M059J (cell line): ENCODE data around the gene GAK. TPM values are rescaled to one million over a fixed set of nuclear protein-coding genes. Genes with fewer than 3 reads are reported as not detected.

ENCODE experiments used
- DNase-seq: peaks from one replicate; pipeline ENCODE4 v3.0.0-alpha.2; 2012; ENCODE audit warnings: low read depth
- total RNA-seq: library from RNA; depleted of rRNA; stranded (reverse); fragments of >200 nt; shearing (Covaris generic); gene quantifications from 2 replicates; pipeline ENCODE4 v1.2.3, GENCODE V29; 2014

The GAK gene
- total RNA-seq, 1 experiment from 2014 or later, result 67.5 TPM

DNA sequence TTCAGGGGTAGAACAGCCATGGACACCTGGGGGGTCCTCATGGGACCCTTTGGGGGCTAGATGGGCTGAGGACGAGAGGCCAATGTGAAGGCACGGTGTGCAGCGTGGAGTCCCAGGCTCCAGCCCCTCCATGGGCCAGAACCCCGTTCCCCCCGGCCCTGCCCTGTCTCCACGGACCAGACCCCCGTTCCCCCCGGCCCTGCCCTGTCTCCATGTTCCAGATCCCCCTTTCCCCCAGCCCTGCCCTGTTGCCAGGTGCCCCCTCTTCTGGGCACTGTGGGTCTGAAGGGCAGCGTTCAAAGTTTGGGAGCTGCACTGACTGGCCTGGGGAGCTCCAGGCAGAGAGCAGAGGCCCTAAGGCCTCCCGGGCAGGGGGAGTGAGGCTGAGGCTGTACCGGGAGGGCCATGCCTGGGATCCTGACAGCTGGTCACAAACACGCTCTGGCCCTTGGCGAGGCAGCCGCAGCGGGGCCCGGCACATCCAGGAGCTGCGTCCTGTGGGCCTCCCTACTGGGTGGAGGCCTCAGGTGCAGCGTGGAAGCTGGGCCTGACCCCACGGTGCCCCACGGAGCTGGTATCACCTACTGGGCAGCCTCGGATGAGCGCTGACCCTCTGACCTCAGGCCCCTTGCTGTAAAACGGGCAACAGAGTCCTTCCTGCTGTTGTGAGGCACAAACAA lies 32.4 kb upstream of the GAK start:
- no peak for DNase-seq

DNA sequence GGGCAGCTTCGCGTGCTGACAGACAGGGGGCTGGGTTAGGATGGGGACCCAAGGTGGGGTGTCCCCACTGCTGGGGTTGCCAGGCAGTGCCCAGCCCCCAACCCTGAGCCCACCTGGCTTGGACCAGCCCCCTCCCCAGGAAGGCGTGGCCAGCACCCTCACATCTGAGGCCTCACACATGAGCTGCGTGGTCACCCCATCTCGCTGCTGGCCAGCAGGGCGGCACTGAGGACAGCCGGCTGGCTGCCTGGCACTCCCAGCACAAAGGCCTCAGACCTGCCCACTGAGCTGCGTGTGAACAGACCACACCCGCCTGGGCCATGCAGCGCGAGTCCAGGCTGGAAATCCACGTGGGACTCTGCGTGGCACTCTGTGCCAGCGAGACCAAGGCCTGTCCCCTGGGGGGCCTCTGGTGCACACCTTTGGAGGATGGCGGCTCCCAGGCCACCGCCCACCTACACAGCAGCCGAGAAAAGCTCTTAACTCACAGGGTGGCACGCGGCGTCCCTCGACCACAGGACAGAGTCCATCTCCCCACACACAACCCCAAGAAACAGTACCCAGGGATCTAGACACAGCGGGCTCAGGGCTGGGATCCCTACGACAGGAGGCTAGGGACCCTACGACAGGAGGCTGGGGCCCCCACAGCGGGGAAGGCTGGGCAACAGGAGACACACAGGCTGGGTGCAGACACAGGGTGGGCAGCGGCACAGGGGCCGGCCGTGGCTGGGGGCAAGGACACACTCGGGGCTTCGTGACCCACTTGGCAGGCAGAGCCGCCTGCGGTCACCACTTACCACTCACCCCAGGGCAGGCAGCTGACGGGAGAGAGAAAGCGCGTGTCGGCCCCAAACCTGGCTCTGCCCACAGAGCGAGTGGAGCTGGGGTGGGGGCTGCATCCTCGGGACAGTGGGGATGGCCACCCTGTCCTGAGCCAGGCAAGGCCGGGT lies 31.4 kb upstream of the GAK start:
- DNase-seq, result no peak

DNA sequence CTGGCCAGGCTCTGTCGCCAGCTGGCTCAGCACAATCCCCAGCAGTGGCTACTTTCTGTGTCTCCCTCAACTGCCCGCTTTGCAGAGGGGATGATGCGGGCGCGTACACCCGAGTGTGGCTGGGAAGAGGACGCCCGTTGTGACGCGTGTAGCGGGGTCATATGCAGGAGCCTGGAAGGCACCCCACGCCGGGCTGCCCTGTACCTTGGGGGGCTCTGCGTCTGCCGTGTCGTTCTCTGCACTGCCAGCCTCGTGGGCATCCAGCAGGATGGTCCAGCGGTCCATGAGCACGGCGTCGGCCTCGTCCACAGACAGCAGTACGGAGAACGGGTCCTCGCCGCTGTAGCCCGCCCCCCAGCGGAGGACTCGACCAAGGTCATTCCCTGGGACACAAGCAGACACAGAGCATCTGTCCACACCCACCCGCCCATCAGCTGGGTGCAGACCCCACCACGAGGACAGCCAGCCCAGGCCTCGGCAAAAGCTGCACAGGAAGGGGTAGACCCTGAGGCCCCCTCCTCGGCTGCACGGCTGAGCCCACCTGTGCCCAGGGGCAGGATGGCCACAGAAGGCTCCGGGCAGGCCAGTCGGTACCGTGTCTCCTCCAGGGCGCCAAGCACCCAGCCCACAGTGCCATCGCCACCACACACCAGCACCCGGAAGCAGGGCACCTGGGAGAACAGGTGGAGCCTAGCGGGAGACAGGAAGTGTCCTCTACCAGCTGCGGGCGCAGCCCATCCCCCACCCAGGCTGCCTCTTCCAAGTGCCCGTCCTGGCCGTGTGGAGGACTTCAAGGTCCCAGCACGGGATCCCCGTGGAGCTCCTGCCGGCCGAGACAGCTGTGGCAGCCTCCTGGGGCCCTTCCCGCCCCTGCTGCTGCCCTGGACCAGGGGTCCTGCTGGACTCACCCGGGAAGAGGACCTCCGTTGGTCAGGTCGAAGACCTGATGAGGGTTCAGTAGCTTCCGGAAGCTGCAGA lies 30.4 kb upstream of the GAK start:
- DNase-seq, result no peak

GRCh38 chr4:961351-962230 lies 29.5 kb upstream of the GAK start:
- no peak for DNase-seq

- DNase-seq, result no peak
These were observed 28.7 kb upstream of the GAK start for GRCh38 chr4:960636-961350.

DNA sequence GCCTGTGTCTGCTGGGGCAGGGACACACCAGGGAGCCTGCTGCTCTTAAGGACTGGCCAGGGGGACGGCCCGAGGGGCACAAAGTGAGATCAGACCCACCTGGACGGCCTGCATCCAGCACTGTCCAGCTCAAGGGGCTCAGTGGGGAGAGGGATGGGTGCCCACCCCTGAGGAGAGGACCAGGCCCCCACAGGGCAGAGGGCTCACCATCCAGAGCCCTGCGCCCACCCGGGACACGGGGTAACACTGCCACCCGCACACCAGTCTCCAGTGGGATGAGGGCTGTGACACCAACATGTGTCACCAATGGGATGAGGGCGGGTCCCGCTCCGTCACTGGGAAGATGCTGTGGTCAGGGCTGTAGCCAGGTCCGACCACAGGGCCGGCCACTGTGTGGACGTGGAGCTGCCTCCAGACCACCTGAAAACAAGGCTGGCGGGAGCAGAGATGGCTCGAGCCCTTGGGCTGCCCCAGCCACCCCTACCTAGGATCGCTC lies 28.1 kb upstream of the GAK start:
- DNase-seq, result no peak

GRCh38 chr4:959338-960139 lies 27.4 kb upstream of the GAK start:
- no peak for DNase-seq

DNA sequence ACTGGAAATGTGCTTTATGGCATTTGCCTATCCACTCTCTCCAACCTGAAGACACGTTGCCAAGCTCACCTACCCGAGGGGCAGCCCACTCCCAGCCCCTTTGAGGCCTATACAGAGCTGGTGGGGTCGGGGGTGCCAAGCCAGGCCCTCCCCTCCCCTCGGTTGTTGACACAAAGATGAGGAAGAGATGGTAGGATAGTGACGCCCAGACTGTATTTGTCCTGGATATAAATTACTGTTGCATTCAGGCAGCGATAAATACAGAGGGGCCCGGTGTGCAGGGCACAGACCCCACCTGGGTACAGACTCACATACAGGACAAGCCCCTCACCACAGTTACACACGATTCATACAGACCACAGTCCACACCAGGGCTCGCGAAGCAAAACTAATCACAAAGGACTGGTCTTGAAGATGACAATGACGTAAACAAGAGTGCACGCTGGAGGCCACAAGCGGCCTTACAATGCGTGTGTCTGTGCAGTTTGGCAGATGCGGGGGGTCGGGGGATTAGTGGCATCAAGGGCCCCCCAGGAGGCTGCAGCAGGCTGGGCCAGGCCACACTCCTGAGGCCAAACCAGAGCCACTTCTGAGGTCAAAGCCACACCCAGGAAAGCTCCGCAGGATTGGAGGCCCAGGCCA lies 26.7 kb upstream of the GAK start:
- no peak for DNase-seq

DNA sequence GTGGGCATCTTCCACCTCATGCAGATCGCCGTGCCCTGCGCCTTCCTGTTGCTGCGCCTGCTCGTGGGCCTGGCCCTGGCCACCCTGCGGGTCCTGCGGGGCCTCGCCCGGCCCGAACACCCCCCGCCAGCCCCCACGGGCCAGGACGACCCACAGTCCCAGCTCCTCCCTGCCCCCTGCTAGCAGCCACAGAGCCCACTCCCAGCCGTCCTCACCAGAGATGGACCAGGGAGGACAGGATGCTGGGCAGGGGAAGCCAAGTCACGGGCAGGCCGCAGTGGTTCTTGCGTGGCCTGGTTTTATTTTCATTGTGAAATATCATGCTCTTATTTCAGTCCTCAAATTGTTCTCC lies 26.2 kb upstream of the GAK start:
- DNase-seq, result no peak

- DNase-seq, result no peak
These were observed 25.6 kb upstream of the GAK start for GRCh38 chr4:957581-958313.

- DNase-seq, result no peak
These were observed 25.1 kb upstream of the GAK start for GRCh38 chr4:957231-957580.

DNA sequence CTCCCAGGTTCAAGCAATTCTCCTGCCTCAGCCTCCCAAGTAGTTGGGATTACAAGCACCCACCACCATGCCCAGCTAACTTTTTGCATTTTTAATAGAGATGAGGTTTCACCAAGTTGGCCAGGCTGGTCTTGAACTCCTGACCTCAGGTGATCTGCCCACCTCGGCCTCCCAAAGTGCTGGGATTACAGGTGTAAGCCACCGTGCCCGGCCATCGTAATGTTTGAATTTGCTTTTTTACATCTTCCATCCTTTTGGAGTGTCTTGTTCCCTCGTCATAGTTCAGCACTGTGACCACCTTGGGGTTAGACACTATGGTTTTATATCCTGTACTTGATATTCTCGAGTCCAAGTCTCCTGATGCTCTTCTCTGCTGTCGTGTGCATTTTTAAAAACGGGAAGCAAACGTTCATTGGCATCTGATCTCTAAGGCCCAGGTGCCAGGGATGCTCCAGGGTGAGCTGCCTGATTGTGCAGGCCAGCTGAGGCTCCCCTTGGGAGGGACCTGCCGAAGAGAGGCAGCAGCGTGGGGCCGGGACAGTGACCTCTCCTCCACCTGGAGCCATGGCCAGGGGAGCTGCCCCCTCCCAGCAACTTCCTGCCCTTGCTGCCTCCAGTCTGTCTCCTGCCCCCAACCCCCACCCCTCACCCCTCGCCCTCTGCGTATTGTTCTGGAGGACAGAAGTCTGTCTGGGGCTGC lies 24.6 kb upstream of the GAK start:
- DNase-seq, result no peak

DNA sequence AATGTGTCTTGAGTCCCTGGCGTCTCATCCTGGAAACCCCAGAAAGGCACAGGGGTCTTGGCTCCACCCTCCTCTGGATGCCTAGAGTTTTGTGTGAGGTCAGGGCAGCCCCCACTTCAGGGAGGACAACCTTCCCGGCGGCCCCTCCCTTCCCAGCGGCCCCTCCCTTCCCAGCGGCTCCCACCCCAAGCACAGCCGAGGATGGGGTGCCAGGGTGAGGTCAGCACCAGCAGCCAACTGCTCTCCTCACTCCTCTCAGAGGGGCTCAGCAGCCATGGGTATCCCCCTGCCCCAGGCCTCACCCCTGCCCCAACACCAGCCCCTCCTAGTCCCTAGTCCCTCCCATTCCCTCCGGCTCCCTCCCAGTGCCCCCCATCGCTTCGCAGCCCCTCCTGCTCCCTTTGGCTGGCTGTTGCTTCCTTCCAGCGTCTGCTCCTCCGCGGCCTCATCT lies 23.8 kb upstream of the GAK start:
- DNase-seq, result no peak

GRCh38 chr4:955161-955921 lies 23.2 kb upstream of the GAK start:
- no peak for DNase-seq

DNA sequence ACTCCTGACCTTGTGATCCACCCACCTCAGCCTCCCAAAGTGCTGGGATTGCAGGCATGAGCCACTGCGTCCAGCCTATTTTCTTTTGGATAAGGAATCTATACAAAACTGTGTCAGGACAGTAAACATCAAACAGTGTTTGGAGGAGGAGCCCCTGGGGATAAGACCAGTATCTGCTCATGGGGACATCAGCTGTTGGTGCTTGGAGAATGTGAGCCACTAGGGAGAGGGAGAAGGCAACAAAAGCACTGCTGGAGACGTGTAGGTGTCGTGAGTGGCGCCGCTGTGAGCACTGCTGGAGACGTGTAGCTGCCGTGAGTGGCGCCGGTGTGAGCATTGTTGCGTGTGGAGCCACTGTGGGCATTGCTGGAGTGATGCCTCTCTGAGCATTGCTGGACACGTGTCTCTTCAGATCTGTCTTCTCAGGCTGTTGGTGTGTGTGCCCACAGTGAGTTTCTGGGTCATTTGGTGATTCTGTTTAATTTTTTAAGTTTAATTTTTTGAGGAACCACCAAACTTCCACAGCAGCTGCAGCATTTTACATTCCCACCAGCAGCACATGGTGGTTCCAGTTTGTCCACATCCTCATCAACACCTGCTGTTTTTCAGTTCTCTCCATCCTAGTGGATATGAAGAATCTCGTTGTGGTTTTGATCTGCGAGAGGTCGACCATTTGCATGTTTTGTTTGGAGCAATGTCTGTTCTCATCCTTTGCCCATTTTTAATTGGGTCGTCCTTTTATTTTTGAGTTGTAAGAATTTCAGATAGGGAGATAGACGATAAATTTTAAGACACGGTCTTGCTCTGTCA lies 22.3 kb upstream of the GAK start:
- no peak for DNase-seq

- no peak for DNase-seq
These were observed 21.4 kb upstream of the GAK start for GRCh38 chr4:953574-953915.
